ENCODE measurements around the gene RAB37. TPM values are rescaled to one million over a fixed set of nuclear protein-coding genes. Genes with fewer than 3 reads are reported as not detected.

The RAB37 gene
- total RNA-seq, 2 donors from 2014 or later, result 7.6 to 14.2 TPM

GRCh38 chr17:74722782-74723181 is 14.3 kb upstream of the RAB37 start:
- ATAC-seq (no peak), DNase-seq (no peak)
- intact Hi-C loops (cut with DNase I, micrococcal nuclease), result no loop called here

- intact Hi-C loops (cut with DNase I, micrococcal nuclease), result no loop called here
- no peak for ATAC-seq
- DNase-seq, result no peak
These were observed 13.2 kb upstream of the RAB37 start for GRCh38 chr17:74723891-74724290.

DNA sequence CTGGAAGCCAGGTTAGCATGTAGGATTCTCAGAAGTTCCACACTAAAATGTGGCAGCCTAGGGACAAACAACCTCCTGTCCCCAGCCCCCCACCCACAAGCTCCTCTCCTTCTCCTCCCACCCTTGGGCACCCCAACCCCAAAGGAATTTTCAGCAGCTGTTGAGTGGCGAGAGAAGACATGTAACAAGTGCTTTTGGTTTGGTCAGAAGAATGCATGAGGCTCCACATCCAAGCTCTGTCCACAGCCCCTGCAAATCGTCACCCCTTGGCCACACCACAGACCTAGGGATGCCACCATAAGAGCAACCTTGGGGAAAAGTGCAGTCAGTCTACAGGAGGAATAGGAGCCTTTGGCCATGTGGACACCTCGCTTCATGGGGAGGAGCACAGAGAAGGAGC is 11.9 kb upstream of the RAB37 start:
- ATAC-seq (no peak), DNase-seq (no peak)
- intact Hi-C loops (cut with DNase I, micrococcal nuclease), result no loop called here

DNA sequence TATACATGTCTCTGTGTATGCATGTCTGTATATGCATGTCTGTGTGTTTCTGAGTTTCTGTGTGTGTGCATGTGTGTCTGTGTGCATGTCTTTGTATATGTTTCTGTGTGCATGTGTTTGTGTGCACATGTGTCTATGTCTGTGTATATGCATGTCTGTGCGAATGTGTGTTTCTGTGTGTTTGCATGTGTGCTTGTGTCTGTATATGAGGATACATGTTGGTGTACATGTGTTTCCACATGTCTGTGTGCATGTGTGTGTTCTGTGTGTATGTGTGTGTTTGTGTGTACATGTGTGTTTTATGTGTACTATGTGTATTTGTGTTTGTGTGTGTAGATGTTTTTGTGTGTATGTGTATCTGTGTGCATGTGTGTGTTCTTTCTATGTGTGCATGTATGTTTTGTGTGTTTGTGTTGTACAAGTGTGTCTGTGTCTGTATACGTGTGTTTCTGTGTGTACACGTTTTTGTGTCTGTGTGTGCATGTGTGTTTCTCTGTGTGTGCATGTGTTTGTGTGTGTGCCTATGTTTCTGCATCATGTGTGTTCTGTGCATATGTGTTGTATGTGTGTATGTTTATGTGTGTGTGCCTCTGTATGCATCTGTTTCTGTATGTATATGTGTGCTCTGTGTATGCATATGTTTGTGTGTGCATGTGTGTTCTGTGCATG is 8.9 kb upstream of the RAB37 start:
- ATAC-seq (no peak), DNase-seq (no peak)
- intact Hi-C loops (cut with DNase I, micrococcal nuclease), result no loop called here

DNA sequence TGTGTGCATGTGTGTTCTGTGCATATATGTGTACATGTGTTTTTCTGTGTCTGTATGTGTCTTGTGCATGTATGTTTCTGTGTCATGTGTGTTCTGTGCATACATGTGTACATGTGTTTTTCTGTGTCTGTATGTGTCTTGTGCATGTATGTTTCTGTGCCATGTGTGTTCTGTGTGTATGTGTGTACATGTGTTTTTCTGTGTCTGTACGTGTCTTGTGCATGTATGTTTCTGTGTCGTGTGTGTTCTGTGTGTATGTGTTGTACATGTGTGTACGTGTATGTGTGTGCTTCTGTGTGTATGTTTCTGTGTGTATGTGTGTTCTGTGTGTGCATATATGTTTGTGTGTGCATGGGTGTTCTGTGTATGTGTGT is 8.4 kb upstream of the RAB37 start:
- no peak for DNase-seq
- intact Hi-C loops (cut with DNase I, micrococcal nuclease), result no loop called here
- no peak for ATAC-seq

- ATAC-seq (no peak), DNase-seq (no peak)
- intact Hi-C loops (cut with DNase I, micrococcal nuclease), result no loop called here
These were observed 7.7 kb upstream of the RAB37 start for GRCh38 chr17:74729368-74729767.

GRCh38 chr17:74729866-74730265 is 7.2 kb upstream of the RAB37 start:
- intact Hi-C loops (cut with DNase I, micrococcal nuclease), result no loop called here
- no peak for DNase-seq
- ATAC-seq, result no peak

GRCh38 chr17:74730491-74731346 is 6.3 kb upstream of the RAB37 start:
- DNase-seq, result no peak
- ATAC-seq, result no peak
- intact Hi-C loops (cut with DNase I, micrococcal nuclease), result no loop called here

DNA sequence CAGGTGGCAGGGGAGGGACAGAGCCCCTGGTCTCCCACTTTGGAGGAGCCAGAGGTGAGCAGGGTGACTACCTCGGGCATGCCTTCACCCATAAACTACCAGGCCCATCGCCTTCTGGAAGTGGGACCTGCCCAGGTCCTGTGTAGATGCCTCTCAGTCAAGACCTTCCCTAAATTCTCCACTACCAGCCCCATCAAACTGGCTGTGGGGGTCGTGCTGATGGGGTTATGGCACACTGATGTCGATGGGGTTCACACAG is 5.8 kb upstream of the RAB37 start:
- ATAC-seq (no peak), DNase-seq (no peak)
- intact Hi-C loops (cut with DNase I, micrococcal nuclease), result no loop called here

GRCh38 chr17:74732042-74732867 is 4.8 kb upstream of the RAB37 start:
- intact Hi-C loops (cut with DNase I, micrococcal nuclease), result no loop called here
- ATAC-seq (no peak), DNase-seq (no peak)

DNA sequence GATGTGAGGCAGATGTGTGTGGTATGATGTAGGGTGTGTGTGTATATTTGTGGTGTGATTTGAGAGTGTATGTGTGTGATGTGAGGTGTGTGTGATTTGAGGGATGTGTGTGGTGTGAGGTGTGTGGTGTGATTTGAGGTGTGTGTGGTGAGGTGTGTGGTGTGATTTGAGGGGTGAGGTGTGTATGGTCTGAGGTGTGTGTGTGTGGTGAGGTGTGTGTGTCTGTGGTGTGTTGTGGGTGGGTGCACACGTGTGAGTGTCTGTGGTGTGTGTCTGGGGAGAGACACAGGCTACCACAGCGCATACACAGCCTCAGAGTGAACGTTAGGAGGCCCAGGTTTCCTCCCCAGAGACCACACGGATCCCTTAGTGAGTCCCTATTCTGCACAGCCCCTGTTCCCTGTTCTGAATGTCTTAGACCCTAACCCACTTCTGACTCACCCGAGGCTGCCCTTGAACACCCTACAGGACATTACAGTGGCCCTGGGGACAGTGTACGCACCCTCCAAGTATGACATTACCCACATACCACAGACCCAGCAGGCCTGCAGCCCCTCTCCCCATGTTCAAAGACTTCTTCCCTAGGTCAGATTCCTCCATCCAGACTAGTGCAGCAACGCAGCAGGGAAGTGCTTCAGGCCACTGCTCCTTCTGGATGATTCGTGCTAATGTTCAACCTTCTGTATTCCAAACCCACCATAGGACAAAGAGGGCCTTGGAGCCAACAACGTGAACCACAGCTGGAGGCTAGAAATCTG is 3.5 kb upstream of the RAB37 start:
- DNase-seq, result no peak
- intact Hi-C loops (cut with DNase I, micrococcal nuclease), result no loop called here
- no peak for ATAC-seq

GRCh38 chr17:74734256-74734655 is 2.8 kb upstream of the RAB37 start:
- DNase-seq (no peak), ATAC-seq (no peak)
- intact Hi-C loops (cut with DNase I, micrococcal nuclease), result no loop called here

DNA sequence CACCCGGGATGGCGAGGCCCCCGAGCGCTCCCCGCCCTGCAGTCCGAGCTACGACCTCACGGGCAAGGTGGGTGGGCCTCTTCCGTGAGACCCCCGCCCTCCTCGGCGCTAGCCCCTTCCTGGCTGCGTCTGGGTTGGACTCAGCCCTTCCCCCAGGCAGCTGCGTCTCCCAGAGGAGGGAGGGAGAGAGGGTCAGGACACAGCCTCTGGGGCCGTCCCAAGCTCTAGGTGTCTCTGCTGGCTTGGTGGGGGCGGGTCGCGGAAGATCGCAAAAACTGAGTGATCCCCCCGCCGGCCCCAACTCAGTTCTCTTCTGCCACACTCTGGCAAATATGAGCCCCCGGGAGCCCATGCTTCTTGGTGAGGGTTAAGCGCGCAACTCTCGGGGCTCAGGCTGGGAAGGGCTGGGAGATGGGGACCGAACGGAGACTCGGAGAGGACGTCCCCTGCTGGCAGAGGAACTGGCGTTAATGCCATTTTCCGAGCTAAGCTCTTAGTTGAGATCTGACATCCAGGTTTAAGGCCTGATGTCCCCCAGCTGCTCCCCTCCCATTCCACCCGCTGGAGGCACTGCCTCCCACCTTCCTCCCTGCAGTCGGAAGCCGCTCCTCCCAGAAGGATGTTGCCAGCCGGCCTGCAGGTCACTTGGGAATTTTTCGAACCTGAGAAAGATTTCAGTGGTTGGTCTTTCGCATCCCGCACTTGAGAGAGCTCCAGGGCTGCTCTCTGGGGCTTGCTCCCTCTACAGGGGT is 419 bp downstream of the RAB37 start:
- DNase-seq (peak in 1 of 2 donors; percentile 64), ATAC-seq (peak; percentile 19)
- intact Hi-C loops (cut with DNase I, micrococcal nuclease), result no loop called here

DNA sequence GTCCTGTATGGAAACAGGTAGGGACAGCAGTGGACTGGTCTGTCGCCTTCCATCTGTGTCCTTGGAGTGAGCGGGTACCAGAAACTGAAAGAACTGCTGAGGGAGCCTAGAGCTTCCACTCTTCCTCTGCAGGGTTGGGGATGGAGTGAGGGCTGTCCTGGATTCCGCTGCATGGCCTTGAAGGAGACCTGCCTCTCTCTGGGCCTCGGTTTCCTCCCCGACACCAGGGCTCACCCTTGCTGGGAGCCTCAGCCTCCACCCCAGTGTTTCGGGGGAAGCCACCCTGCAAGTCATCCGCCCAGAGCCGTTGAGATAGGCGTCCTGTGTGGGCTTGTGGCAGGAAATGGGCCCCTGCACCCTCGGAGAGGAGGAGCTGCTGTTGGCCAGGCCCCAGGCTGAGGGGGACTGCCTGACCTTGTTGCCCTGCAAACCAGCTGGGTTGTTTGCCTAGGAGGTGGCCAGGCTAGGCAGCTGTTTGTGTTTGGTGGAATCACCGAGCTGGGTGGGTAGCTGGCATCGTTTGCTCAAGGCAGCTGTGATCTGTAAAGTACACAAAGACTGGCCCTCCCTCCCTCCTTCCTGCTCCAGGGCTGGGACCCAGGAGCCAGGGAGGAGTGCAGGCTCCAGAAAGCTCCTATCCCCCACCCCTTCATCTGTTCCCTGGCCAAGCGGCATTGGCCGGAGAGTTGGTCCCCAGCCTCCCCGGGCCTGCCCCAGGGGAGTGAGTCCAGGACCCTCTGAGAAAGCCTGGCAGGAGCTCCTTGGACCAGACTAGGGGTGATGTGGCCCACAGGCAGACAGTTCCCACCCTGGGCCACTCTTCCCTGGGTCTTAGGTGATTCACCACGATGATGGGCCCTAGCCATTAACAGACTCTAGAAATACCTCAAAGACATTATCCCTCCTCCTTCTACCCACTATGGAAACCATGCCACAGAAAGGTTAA is 1.3 kb downstream of the RAB37 start:
- intact Hi-C loops (cut with DNase I, micrococcal nuclease), result no loop called here
- DNase-seq, result peak; percentile 67 to 71
- peak; percentile 69 for ATAC-seq

DNA sequence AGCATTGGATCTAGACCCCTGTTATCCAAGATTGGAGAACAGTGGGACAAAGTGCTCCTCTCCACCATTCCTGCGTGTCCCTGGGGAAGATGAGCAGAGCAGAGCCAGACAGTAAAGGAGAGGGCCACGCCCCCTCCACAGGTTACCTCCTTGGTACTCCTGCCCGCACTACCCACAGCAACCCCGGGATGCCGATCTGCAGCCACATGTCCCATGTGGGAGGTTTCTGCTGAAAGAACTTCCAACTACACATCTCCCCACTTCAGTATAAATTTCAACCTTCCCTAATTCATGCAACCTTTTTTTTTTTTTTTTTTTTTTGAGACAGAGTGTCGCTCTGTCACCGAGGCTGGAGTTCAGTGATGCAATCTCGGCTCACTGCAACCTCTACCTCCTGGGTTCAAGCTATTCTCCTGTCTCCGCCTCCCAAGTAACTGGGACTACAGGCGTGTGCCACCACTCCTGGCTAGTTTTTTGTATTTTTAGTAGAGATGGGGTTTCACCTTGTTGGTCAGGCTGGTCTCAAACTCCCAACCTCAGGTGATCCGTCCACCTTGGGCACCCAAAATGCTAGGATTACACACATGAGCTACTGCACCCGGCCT is 2.3 kb downstream of the RAB37 start:
- intact Hi-C loops (cut with DNase I, micrococcal nuclease), result no loop called here
- DNase-seq (peak in 1 of 2 donors; percentile 27), ATAC-seq (no peak)

- intact Hi-C loops (cut with DNase I, micrococcal nuclease), result loop anchor here in 1 of 2 donors (5.0 kb wide), 1 partner anchor 132 kb away; the partner anchor contains the start of gene FDXR
- no peak for ATAC-seq
- DNase-seq, result no peak
These were observed 3.1 kb downstream of the RAB37 start for GRCh38 chr17:74740173-74740572.
